GM12878 (cell line): Measurements from ENCODE around the gene HMGCR.

Source experiments
- CREM ChIP-seq: IDR thresholded peaks from 2 replicates; pipeline ENCODE4 v1.6.1; 2014; ENCODE audit warnings: antibody characterized with exemption, low read depth
- CTCF ChIP-seq, 3 experiments: IDR thresholded peaks in 2 of 3; conservative IDR thresholded peaks in 1 of 3; 2 replicates each; pipeline ENCODE4 v1.5.1; 2011; ENCODE audit warnings: low read depth in 3 of 3, low read length in 3 of 3, mild to moderate bottlenecking in 3 of 3, control low read depth in 2 of 3, moderate library complexity in 2 of 3, inconsistent platforms in 1 of 3, mixed read lengths in 1 of 3; ENCODE audit not compliant: control insufficient read depth in 2 of 3, insufficient read depth in 1 of 3; ENCODE audit errors: extremely low read depth in 1 of 3
- HSF1 ChIP-seq: fragments of 150-350 bp; IDR thresholded peaks from 2 replicates; pipeline ENCODE4 v1.6.1; 2014; ENCODE audit warnings: mild to moderate bottlenecking, low read depth, low read length
- JUNB ChIP-seq: IDR thresholded peaks from 2 replicates; pipeline ENCODE4 v1.6.1; 2016; ENCODE audit warnings: antibody characterized with exemption, mild to moderate bottlenecking
- LARP7 ChIP-seq: fragments of 450-650 bp; IDR thresholded peaks from 2 replicates; pipeline ENCODE4 v1.6.1; 2017; ENCODE audit warnings: mild to moderate bottlenecking
- POLR2A ChIP-seq: IDR thresholded peaks from 2 replicates; pipeline ENCODE4 v1.6.1; 2011; ENCODE audit warnings: low read depth, mild to moderate bottlenecking, low read length
- POLR2AphosphoS5 ChIP-seq: IDR thresholded peaks from 2 replicates; pipeline ENCODE4 v1.6.1; 2011; ENCODE audit warnings: mild to moderate bottlenecking, low read length, inconsistent platforms
- PRDM15 ChIP-seq: fragments of 450-650 bp; formaldehyde crosslinking; IDR thresholded peaks from 2 replicates; pipeline ENCODE4 v1.4.0; 2020; ENCODE audit warnings: mild to moderate bottlenecking, moderate library complexity
- RAD21 ChIP-seq: IDR thresholded peaks from 2 replicates; pipeline ENCODE4 v1.6.1; 2011; ENCODE audit warnings: mild to moderate bottlenecking, low read depth, low read length, moderate library complexity; ENCODE audit not compliant: insufficient read depth
- REST ChIP-seq: IDR thresholded peaks from 2 replicates; pipeline ENCODE4 v1.6.1; 2012; ENCODE audit warnings: mild to moderate bottlenecking, low read depth, low read length
- SIN3A ChIP-seq: IDR thresholded peaks from 2 replicates; pipeline ENCODE4 v1.6.1; 2012; ENCODE audit warnings: low read depth, low read length, improper control_type of control experiment
- SMC3 ChIP-seq: IDR thresholded peaks from 2 replicates; pipeline ENCODE4 v1.6.1; 2011; ENCODE audit warnings: low read length, improper control_type of control experiment, borderline replicate concordance
- ZNF274 ChIP-seq: IDR thresholded peaks from one replicate; pipeline ENCODE4 v1.8.0; 2011; ENCODE audit not compliant: insufficient read length, insufficient read depth

DNA sequence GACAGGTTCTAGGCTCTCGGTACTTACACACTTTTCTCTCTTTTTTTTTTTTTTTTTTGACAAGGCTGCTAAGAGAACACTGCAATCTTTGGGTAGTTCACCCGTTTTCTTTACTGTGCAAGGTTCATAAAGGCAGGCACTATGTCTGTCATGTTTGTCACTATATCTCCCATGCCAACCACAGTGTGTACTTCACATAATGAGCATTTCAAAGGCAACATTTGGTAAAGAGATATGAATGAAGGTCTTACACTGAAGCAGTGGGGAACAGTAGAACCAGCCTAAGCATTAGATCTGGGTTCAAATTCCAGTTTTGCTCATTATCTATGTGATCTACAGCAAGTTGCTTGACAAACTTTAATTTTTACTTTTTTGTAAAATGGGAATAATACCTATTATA is 1.5 kb upstream of the HMGCR start:
- TF ChIP-seq SIN3A (no peak), ZNF274 (no peak), RAD21 (no peak), PRDM15 (CRISPR knock-in tag) (no peak), REST (no peak), HSF1 (no peak), POLR2AphosphoS5 (no peak), CREM (no peak), CTCF (IDR thresholded peaks at IDR 0.05 in 2 of 3, conservative IDR thresholded peaks at IDR 0.05 in 1 of 3; ENCODE audit: control insufficient read depth in 2 of 3, extremely low read depth in 1 of 3, insufficient read depth in 1 of 3, low read depth in 3 of 3, low read length in 3 of 3) (no peak), SMC3 (no peak), POLR2A (no peak), LARP7 (no peak), JUNB (no peak)
